H1 (cell line): ENCODE data around the gene TMEM134. TPM values are rescaled to one million over a fixed set of nuclear protein-coding genes. Genes with fewer than 3 reads are reported as not detected.

Experiments
- ATF2 ChIP-seq: IDR thresholded peaks from 2 replicates; pipeline ENCODE4 v1.6.1; 2012; ENCODE audit warnings: low read length, inconsistent platforms
- ATF3 ChIP-seq: IDR thresholded peaks from 2 replicates; pipeline ENCODE4 v1.6.1; 2011; ENCODE audit warnings: low read depth, mild to moderate bottlenecking, low read length; ENCODE audit not compliant: insufficient read depth
- CBX5 ChIP-seq: fragments of 300-800, 300-1000 bp; sonication (generic); IDR thresholded peaks from 2 replicates; pipeline ENCODE4 v1.7.1; 2016; ENCODE audit warnings: antibody characterized with exemption, low read length, low read depth
- CTCF ChIP-seq, 3 experiments: IDR thresholded peaks; 1 replicate in 2 of 3; 2 replicates in 1 of 3; pipeline versions ENCODE4 v1.5.1 to v1.6.1; 2011; ENCODE audit warnings: low read length in 3 of 3, mild to moderate bottlenecking in 3 of 3, inconsistent platforms in 2 of 3, low read depth in 1 of 3, moderate library complexity in 1 of 3; ENCODE audit not compliant: insufficient read depth in 1 of 3; ENCODE audit errors: control extremely low read depth in 1 of 3
- EP300 ChIP-seq, 2 experiments: IDR thresholded peaks; 1 replicate in 1 of 2; 2 replicates in 1 of 2; pipeline ENCODE4 v1.6.1; 2011 to 2012; ENCODE audit warnings: low read depth in 2 of 2, low read length in 2 of 2, mild to moderate bottlenecking in 2 of 2, borderline replicate concordance in 1 of 2, inconsistent platforms in 1 of 2, moderate library complexity in 1 of 2
- FOSL1 ChIP-seq: IDR thresholded peaks from 2 replicates; pipeline ENCODE4 v1.6.1; 2011; ENCODE audit warnings: mild to moderate bottlenecking, low read depth, low read length, moderate library complexity; ENCODE audit not compliant: insufficient read depth
- HDAC6 ChIP-seq: IDR thresholded peaks from one replicate; pipeline ENCODE4 v1.7.1; 2012; ENCODE audit warnings: low read depth, mild to moderate bottlenecking, inconsistent platforms, low read length, moderate library complexity
- JUND ChIP-seq: IDR thresholded peaks from 2 replicates; pipeline ENCODE4 v1.6.1; 2011; ENCODE audit warnings: mild to moderate bottlenecking, improper control_type of control experiment, low read length
- MAX ChIP-seq: IDR thresholded peaks from 2 replicates; pipeline ENCODE4 v1.6.1; 2012; ENCODE audit warnings: inconsistent platforms
- POU5F1 ChIP-seq: IDR thresholded peaks from 2 replicates; pipeline ENCODE4 v1.6.1; 2011; ENCODE audit warnings: low read depth, mild to moderate bottlenecking, low read length, moderate library complexity
- RAD21 ChIP-seq, 2 experiments: IDR thresholded peaks in 1 of 2; conservative IDR thresholded peaks in 1 of 2; 2 replicates each; pipeline ENCODE4 v1.6.1; 2011; ENCODE audit warnings: low read depth in 2 of 2, low read length in 2 of 2, improper control_type of control experiment in 1 of 2, inconsistent platforms in 1 of 2, mild to moderate bottlenecking in 1 of 2, moderate library complexity in 1 of 2
- SIN3A ChIP-seq, 2 experiments: IDR thresholded peaks in 1 of 2; conservative IDR thresholded peaks in 1 of 2; 2 replicates each; pipeline ENCODE4 v1.6.1; 2011 to 2012; ENCODE audit warnings: low read length in 2 of 2, improper control_type of control experiment in 1 of 2, low read depth in 1 of 2, mild to moderate bottlenecking in 1 of 2
- TAF1 ChIP-seq: IDR thresholded peaks from 2 replicates; pipeline ENCODE4 v1.6.1; 2011; ENCODE audit warnings: mild to moderate bottlenecking, low read depth, low read length
- TEAD4 ChIP-seq: IDR thresholded peaks from 2 replicates; pipeline ENCODE4 v1.6.1; 2012; ENCODE audit warnings: low read depth, low read length, inconsistent platforms, mixed read lengths
- USF2 ChIP-seq: IDR thresholded peaks from 2 replicates; pipeline ENCODE4 v1.6.1; 2011; ENCODE audit warnings: low read length, improper control_type of control experiment
- polyA plus RNA-seq, 7 experiments: library from polyadenylated mRNA; depleted of rRNA in 3 of 7; stranded (reverse) in 5 of 7; unstranded in 2 of 7; fragments of >200 nt in 5 of 7; fragments of 200-250 nt in 2 of 7; gene quantifications; 1 replicate in 5 of 7; 2 replicates in 1 of 7; 4 replicates in 1 of 7; pipeline versions ENCODE4 v1.2.1 to v1.2.3, GENCODE V29; 2011 to 2013; ENCODE audit warnings: missing spikeins in 2 of 7, mixed read lengths in 2 of 7
- total RNA-seq: library from RNA; stranded (reverse); fragmentation: NEBNext Ultra II Directional; extraction: Animal tissue kit (Norgen Biotek cat#: 25700); gene quantifications from 2 replicates; pipeline ENCODE4 v1.2.1, GENCODE V29; 2021

TMEM134 gene
- total and polyA plus RNA-seq, 2 of the 8 experiments (the other 6 are each of a cell fraction or from before 2014, with no cell fraction given): 32.4 to 229 TPM

- TF ChIP-seq TEAD4: peak; percentile 65; the same call in 1 of the 2 replicates
- no peak for TF ChIP-seq POU5F1
- no peak for TF ChIP-seq ATF2
- TF ChIP-seq ATF3: no peak
- TF ChIP-seq HDAC6: no peak
- TF ChIP-seq EP300 (IDR thresholded peaks at IDR 0.05; ENCODE audit: borderline replicate concordance in 1 of 2, low read depth in 2 of 2, low read length in 2 of 2): no peak
- no peak for TF ChIP-seq FOSL1
- TF ChIP-seq SIN3A (conservative IDR thresholded peaks at IDR 0.05 in 1 of 2, IDR thresholded peaks at IDR 0.05 in 1 of 2; ENCODE audit: low read depth in 1 of 2, low read length in 2 of 2): peak in 1 of 2 experiments; percentile 56; a peak in 1 of 4 replicates
- TF ChIP-seq MAX: peak; percentile 100
- TF ChIP-seq USF2: peak; percentile 26; the same call in 1 of the 2 replicates
- TF ChIP-seq RAD21 (IDR thresholded peaks at IDR 0.05 in 1 of 2, conservative IDR thresholded peaks at IDR 0.05 in 1 of 2; ENCODE audit: low read depth in 2 of 2, low read length in 2 of 2): no peak
- TF ChIP-seq CBX5: no peak
- no peak for TF ChIP-seq JUND
- TF ChIP-seq TAF1: peak; percentile 92
- TF ChIP-seq CTCF (IDR thresholded peaks at IDR 0.05; ENCODE audit: control extremely low read depth in 1 of 3, insufficient read depth in 1 of 3, low read depth in 1 of 3, low read length in 3 of 3): peak in 1 of 3 experiments; percentile 8; a peak in 1 of 4 replicates
Observed at GRCh38 chr11:67482827-67483798, 14.1 kb upstream of the TMEM134 start, which contains the start of gene AIP (continued).
